ENCODE data around the gene MZT2A.
"Not testable (repeated sequence)": the region's sequence is repeated elsewhere in the genome, so short reads cannot be mapped to it uniquely, and the experiment has no call there.

DNA sequence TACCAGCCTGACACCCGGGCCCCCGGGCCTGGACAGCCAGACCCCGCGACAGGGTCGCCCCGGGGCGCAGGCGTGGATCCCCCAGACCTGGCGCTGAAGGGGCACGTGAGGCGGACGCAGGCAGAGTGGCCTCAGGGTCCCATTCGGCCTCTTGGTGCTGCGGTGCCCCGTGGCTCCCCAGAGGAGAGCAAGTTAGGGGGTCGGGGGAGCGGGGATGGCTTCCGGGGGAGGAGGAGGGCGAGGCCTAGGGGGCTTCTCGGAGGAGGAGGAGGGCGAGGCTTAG is 46.7 kb downstream of the MZT2A start:
- not testable (repeated sequence) for TF ChIP-seq L3MBTL2 (conservative IDR thresholded peaks at IDR 0.05); BHLHE40 (IDR thresholded peaks at IDR 0.05; ENCODE audit: borderline replicate concordance); NFRKB (IDR thresholded peaks at IDR 0.05); FOXM1 (IDR thresholded peaks at IDR 0.05; ENCODE audit: borderline replicate concordance); LEF1 (IDR thresholded peaks at IDR 0.05; ENCODE audit: borderline replicate concordance); HDGF (IDR thresholded peaks at IDR 0.05; ENCODE audit: borderline replicate concordance); SP1 (IDR thresholded peaks at IDR 0.05); TARDBP (IDR thresholded peaks at IDR 0.05); ZNF384 (IDR thresholded peaks at IDR 0.05); FOXA1 (IDR thresholded peaks at IDR 0.05)
